Measurements from ENCODE around the gene APOBEC3A. TPM values are rescaled to one million over a fixed set of nuclear protein-coding genes. Genes with fewer than 3 reads are reported as not detected.

APOBEC3A gene
- total and polyA plus RNA-seq, 2 of the 8 experiments (the other 6 are each of a cell fraction or from before 2014, with no cell fraction given): not detected

- no peak for TF ChIP-seq RNF2 (IDR thresholded peaks at IDR 0.05; ENCODE audit: borderline replicate concordance, low read depth, low read length, missing control alignments, poor library complexity, severe bottlenecking)
These were observed 14.4 kb downstream of the APOBEC3A start (continued) for GRCh38 chr22:38971791-38972190.
